Measurements from ENCODE around the gene ADCY3. TPM values are rescaled to one million over a fixed set of nuclear protein-coding genes. Genes with fewer than 3 reads are reported as not detected.

Gene ADCY3
- total and polyA plus RNA-seq, 10 of the 15 experiments (the other 5 are each of a cell fraction or from before 2014, with no cell fraction given), result 2.8 to 102 (median 50.4) TPM

DNA sequence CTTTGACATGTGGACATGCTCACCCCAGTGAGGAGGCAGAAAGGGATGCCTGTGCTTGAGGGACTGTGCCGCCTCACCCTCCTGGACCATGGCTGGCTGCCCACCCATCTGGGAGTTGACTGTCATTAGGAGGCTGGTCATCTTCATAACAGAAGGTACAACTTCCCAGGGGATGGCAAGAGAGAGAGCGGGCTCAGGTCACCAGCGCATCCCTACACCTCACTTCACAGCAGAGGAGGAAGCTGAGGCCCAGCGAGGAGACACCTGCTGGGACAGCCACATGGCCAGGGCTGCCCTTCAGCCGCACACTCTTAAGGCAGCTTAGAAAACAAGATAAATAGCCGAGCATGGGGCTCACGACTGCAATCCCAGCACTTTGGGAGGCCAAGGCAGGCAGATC is 59.4 kb downstream of the ADCY3 start:
- Histone ChIP-seq H3K36me3 (ENCODE audit: control insufficient read depth in 2 of 2, insufficient read depth in 2 of 2, low read length in 1 of 2) (peaks cover 7 to 11% of the 10 kb centered on the region in 2 experiments; a peak in 3 of 4 replicates), H3K79me2 (ENCODE audit: control insufficient read depth, insufficient read depth, low read length) (no peaks in the 10 kb centered on the region; the same call in none of the 2 replicates), H3K4me1 (ENCODE audit: control insufficient read depth, insufficient read depth, low read length) (no peaks in the 10 kb centered on the region), H3K9ac (ENCODE audit: control insufficient read depth, insufficient read depth, low read length) (no peak overlapping the region), H3K27me3 (replicated peaks in 1 of 2; ENCODE audit: control insufficient read depth in 2 of 2, insufficient read depth in 2 of 2, low read length in 1 of 2) (no peaks in the 10 kb centered on the region), H3K27ac (ENCODE audit: control insufficient read depth, insufficient read depth) (no peak overlapping the region), H2AFZ (ENCODE audit: control insufficient read depth, low read depth, low read length) (no peak overlapping the region), H3K4me3 (no peak overlapping the region), H3K9me3 (replicated peaks; ENCODE audit: control insufficient read depth, insufficient read depth, low read length) (no peaks in the 10 kb centered on the region), H4K20me1 (ENCODE audit: control insufficient read depth, insufficient read depth) (no peaks in the 10 kb centered on the region), H3K4me2 (ENCODE audit: control insufficient read depth, insufficient read depth) (no peak overlapping the region)
- TF ChIP-seq SIX5 (IDR thresholded peaks at IDR 0.05; ENCODE audit: low read depth, low read length, severe bottlenecking), result no peak
- no peak for TF ChIP-seq CBFB (IDR thresholded peaks at IDR 0.05; ENCODE audit: low read depth)
- TF ChIP-seq, protein P1, sequence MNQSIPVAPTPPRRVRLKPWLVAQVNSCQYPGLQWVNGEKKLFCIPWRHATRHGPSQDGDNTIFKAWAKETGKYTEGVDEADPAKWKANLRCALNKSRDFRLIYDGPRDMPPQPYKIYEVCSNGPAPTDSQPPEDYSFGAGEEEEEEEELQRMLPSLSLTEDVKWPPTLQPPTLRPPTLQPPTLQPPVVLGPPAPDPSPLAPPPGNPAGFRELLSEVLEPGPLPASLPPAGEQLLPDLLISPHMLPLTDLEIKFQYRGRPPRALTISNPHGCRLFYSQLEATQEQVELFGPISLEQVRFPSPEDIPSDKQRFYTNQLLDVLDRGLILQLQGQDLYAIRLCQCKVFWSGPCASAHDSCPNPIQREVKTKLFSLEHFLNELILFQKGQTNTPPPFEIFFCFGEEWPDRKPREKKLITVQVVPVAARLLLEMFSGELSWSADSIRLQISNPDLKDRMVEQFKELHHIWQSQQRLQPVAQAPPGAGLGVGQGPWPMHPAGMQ (IDR thresholded peaks at IDR 0.05; ENCODE audit: borderline replicate concordance), result no peak
- no peak for TF ChIP-seq MYB (IDR thresholded peaks at IDR 0.05; ENCODE audit: borderline replicate concordance, low read depth, low read length)
- TF ChIP-seq, protein P2, sequence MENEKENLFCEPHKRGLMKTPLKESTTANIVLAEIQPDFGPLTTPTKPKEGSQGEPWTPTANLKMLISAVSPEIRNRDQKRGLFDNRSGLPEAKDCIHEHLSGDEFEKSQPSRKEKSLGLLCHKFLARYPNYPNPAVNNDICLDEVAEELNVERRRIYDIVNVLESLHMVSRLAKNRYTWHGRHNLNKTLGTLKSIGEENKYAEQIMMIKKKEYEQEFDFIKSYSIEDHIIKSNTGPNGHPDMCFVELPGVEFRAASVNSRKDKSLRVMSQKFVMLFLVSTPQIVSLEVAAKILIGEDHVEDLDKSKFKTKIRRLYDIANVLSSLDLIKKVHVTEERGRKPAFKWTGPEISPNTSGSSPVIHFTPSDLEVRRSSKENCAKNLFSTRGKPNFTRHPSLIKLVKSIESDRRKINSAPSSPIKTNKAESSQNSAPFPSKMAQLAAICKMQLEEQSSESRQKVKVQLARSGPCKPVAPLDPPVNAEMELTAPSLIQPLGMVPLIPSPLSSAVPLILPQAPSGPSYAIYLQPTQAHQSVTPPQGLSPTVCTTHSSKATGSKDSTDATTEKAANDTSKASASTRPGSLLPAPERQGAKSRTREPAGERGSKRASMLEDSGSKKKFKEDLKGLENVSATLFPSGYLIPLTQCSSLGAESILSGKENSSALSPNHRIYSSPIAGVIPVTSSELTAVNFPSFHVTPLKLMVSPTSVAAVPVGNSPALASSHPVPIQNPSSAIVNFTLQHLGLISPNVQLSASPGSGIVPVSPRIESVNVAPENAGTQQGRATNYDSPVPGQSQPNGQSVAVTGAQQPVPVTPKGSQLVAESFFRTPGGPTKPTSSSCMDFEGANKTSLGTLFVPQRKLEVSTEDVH (IDR thresholded peaks at IDR 0.05; ENCODE audit: low read depth, partially characterized antibody), result no peak
- no peak for TF ChIP-seq YY1 (IDR thresholded peaks at IDR 0.05; ENCODE audit: low read depth, low read length)
- TF ChIP-seq ZNF622 (IDR thresholded peaks at IDR 0.05), result no peak
- no peak for TF ChIP-seq ZBED1 (IDR thresholded peaks at IDR 0.05; ENCODE audit: borderline replicate concordance)
- no peak for TF ChIP-seq POLR2A (IDR thresholded peaks at IDR 0.05; ENCODE audit: low read depth, low read length)
- TF ChIP-seq, protein P3, sequence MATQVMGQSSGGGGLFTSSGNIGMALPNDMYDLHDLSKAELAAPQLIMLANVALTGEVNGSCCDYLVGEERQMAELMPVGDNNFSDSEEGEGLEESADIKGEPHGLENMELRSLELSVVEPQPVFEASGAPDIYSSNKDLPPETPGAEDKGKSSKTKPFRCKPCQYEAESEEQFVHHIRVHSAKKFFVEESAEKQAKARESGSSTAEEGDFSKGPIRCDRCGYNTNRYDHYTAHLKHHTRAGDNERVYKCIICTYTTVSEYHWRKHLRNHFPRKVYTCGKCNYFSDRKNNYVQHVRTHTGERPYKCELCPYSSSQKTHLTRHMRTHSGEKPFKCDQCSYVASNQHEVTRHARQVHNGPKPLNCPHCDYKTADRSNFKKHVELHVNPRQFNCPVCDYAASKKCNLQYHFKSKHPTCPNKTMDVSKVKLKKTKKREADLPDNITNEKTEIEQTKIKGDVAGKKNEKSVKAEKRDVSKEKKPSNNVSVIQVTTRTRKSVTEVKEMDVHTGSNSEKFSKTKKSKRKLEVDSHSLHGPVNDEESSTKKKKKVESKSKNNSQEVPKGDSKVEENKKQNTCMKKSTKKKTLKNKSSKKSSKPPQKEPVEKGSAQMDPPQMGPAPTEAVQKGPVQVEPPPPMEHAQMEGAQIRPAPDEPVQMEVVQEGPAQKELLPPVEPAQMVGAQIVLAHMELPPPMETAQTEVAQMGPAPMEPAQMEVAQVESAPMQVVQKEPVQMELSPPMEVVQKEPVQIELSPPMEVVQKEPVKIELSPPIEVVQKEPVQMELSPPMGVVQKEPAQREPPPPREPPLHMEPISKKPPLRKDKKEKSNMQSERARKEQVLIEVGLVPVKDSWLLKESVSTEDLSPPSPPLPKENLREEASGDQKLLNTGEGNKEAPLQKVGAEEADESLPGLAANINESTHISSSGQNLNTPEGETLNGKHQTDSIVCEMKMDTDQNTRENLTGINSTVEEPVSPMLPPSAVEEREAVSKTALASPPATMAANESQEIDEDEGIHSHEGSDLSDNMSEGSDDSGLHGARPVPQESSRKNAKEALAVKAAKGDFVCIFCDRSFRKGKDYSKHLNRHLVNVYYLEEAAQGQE (IDR thresholded peaks at IDR 0.05; ENCODE audit: low read depth, low read length), result no peak
- TF ChIP-seq, protein P4, sequence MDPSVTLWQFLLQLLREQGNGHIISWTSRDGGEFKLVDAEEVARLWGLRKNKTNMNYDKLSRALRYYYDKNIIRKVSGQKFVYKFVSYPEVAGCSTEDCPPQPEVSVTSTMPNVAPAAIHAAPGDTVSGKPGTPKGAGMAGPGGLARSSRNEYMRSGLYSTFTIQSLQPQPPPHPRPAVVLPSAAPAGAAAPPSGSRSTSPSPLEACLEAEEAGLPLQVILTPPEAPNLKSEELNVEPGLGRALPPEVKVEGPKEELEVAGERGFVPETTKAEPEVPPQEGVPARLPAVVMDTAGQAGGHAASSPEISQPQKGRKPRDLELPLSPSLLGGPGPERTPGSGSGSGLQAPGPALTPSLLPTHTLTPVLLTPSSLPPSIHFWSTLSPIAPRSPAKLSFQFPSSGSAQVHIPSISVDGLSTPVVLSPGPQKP (IDR thresholded peaks at IDR 0.05; ENCODE audit: low read depth, low read length), result no peak
- no peak for TF ChIP-seq DPF2 (IDR thresholded peaks at IDR 0.05)
- TF ChIP-seq HDGF (IDR thresholded peaks at IDR 0.05), result no peak
- no peak for TF ChIP-seq RFX5 (IDR thresholded peaks at IDR 0.05; ENCODE audit: low read depth, low read length)
- TF ChIP-seq, protein P5, sequence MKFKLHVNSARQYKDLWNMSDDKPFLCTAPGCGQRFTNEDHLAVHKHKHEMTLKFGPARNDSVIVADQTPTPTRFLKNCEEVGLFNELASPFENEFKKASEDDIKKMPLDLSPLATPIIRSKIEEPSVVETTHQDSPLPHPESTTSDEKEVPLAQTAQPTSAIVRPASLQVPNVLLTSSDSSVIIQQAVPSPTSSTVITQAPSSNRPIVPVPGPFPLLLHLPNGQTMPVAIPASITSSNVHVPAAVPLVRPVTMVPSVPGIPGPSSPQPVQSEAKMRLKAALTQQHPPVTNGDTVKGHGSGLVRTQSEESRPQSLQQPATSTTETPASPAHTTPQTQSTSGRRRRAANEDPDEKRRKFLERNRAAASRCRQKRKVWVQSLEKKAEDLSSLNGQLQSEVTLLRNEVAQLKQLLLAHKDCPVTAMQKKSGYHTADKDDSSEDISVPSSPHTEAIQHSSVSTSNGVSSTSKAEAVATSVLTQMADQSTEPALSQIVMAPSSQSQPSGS (IDR thresholded peaks at IDR 0.05; ENCODE audit: low read length), result no peak
- no peak for TF ChIP-seq JUND (IDR thresholded peaks at IDR 0.05; ENCODE audit: low read depth, low read length)
- no peak for TF ChIP-seq HDAC2 (IDR thresholded peaks at IDR 0.05)
- no peak for TF ChIP-seq SIN3A (IDR thresholded peaks at IDR 0.05; ENCODE audit: low read depth, low read length)
- ChIA-PET POLR2A (no interaction called here), RAD21 (ENCODE audit: unreplicated experiment) (no interaction called here), CTCF (no interaction called here), SMC1A (ENCODE audit: uncharacterized antibody, unreplicated experiment) (no interaction called here)
- intact Hi-C loops (cut with micrococcal nuclease; ENCODE audit: unreplicated experiment), result no loop called here
- no peak for DNase-seq (ENCODE audit: low read depth, low spot score)
- in situ Hi-C loops (cut with MboI), result no loop called here
- ATAC-seq, result no peak
- no peak for FAIRE-seq
- BruUV-seq (replicated peaks), result no TSS peak
- WGBS (ENCODE audit: insufficient coverage, insufficient replicate concordance, low lambda C conversion rate, missing lambda C conversion rate), result 99% methylated on average over 7 of the region's 7 CpGs
